Epithelial cell of proximal tubule (primary cell): ENCODE results near the gene PRKAG1. TPM values are rescaled to one million over a fixed set of nuclear protein-coding genes. Genes with fewer than 3 reads are reported as not detected.

ENCODE experiments used
- DNase-seq: peaks from one replicate; pipeline ENCODE4 v3.0.0-alpha.2; 2011; ENCODE audit warnings: low read depth
- H3K4me3 ChIP-seq: 2 replicates; pipeline ENCODE4 v1.5.1; 2011; ENCODE audit warnings: low read depth, mild to moderate bottlenecking, low read length
- CTCF ChIP-seq: conservative IDR thresholded peaks from 2 replicates; pipeline ENCODE4 v1.5.1; 2012; ENCODE audit warnings: low read depth, mild to moderate bottlenecking, low read length
- total RNA-seq: library from RNA; depleted of rRNA; stranded (reverse); fragments of >200 nt; gene quantifications from 2 replicates; pipeline ENCODE4 v1.2.3, GENCODE V29; 2015

The PRKAG1 gene
- total RNA-seq, 1 donor from 2014 or later, result 50.7 TPM

GRCh38 chr12:49026101-49026500 is 7.5 kb upstream of the PRKAG1 start:
- H3K4me3 ChIP-seq, result no peak overlapping the region
- DNase-seq, result no peak
- no peak for TF ChIP-seq CTCF

DNA sequence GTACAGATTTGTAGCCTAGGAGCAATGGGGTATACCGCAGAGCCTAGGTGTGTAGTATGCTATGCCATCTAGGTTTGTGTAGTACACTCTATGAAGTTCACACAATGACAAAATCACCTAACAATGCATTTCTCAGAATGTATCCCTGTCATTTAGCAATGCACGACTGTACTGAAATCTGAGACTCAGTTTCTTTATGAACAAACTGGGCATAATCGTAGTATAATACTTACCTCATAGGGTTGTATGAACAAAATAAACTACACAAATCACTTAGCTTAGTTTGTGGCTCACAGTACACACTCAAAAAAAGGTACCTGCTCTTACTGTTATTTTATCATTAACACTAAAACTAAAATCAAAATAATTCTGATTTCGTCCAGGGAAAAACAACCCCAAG is 6.9 kb upstream of the PRKAG1 start:
- H3K4me3 ChIP-seq, result no peak overlapping the region
- no peak for DNase-seq
- TF ChIP-seq CTCF, result no peak

DNA sequence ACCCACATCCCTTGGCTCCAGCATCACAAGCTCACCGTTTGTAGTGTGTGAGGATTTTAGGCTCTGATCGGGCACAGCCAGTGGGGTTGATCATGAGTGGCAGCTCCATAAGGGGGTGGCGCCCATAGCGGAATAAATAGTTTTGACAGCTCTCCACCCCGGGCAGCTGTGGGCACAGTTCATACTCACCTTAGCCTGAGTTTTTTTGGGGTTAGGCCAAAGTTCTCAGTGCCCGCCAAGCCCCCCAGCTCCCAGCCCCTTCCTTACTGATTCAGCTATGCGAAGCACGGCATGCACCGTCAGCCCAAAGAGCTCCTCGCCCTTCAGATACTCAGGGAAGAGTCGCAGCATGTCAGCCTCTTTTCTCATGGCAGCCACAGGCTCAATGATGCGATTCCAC is 6.0 kb upstream of the PRKAG1 start:
- no peak for TF ChIP-seq CTCF
- no peak overlapping the region for H3K4me3 ChIP-seq
- no peak for DNase-seq

DNA sequence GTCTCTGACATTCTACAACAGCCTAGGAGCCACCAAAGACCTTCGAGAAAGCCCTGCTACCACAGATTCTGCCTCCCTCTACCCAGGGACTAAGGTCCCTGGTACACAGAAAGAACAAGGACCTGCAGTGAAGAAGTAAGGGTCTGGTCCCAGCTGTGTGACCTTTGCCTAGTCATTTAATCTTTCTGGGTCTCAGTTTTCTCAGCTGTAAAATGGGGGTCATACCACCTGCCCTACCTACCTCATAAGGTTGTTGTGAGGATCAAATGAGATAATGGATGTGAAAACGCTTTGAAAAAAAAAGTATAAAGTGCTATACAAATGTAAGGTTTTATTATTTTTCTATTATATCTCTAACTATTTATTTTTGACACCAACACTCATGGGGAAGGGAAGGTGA is 5.2 kb upstream of the PRKAG1 start:
- no peak overlapping the region for H3K4me3 ChIP-seq
- no peak for TF ChIP-seq CTCF
- no peak for DNase-seq

- H3K4me3 ChIP-seq, result no peak overlapping the region
- TF ChIP-seq CTCF, result no peak
- no peak for DNase-seq
These were observed 4.1 kb upstream of the PRKAG1 start for GRCh38 chr12:49022558-49023178.

GRCh38 chr12:49021292-49021915 is 2.8 kb upstream of the PRKAG1 start:
- no peak for TF ChIP-seq CTCF
- DNase-seq, result no peak
- no peak overlapping the region for H3K4me3 ChIP-seq

DNA sequence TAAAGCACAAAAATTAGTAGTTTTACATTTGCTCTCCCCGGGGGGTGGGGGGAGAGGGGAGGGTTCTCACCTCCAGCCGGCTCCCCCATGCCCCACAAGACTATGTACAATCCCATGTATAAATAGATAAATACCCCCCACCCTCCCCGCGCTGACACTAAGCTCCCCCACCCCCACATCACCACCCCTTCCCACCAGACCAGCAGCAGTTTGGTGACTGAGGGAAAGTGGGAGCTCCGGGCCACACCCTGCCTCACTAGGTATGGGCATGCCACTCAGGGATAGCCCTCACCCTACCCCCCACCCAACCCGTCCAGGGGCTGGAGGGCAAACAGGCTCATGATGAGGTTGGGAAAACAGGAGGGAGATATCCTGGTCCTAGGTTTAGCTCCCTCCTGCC is 1.9 kb upstream of the PRKAG1 start:
- H3K4me3 ChIP-seq, result no peak overlapping the region
- DNase-seq, result no peak
- TF ChIP-seq CTCF, result no peak
